HepG2 (cell line): ENCODE measurements around the gene DDRGK1. TPM values are rescaled to one million over a fixed set of nuclear protein-coding genes. Genes with fewer than 3 reads are reported as not detected.

Experiments used
- ELF4 ChIP-seq: sonication (generic); formaldehyde crosslinking; IDR thresholded peaks from 2 replicates; pipeline ENCODE4 v1.5.0; 2020; ENCODE audit warnings: missing genetic modification reagents, mild to moderate bottlenecking, moderate library complexity, borderline replicate concordance
- EP300 ChIP-seq, 3 experiments: sonication (generic) in 1 of 3; formaldehyde crosslinking in 1 of 3; IDR thresholded peaks; 2 replicates each; pipeline versions ENCODE4 v1.5.1 to v1.6.1; 2011 to 2020; ENCODE audit warnings: low read depth in 2 of 3, low read length in 2 of 3, borderline replicate concordance in 1 of 3, improper control_type of control experiment in 1 of 3, mild to moderate bottlenecking in 1 of 3, missing genetic modification reagents in 1 of 3, moderate library complexity in 1 of 3
- FLYWCH1 ChIP-seq: sonication (generic); formaldehyde crosslinking; IDR thresholded peaks from 2 replicates; pipeline ENCODE4 v1.8.1; 2023; ENCODE audit warnings: mild to moderate bottlenecking, missing genetic modification reagents
- GABPB1 ChIP-seq: IDR thresholded peaks from 2 replicates; pipeline ENCODE4 v1.6.1; 2016; ENCODE audit warnings: mild to moderate bottlenecking, missing genetic modification reagents, moderate library complexity, missing compliant biosample characterization
- ISX ChIP-seq: sonication (generic); formaldehyde crosslinking; conservative IDR thresholded peaks from 2 replicates; pipeline ENCODE4 v1.5.0; 2020; ENCODE audit warnings: missing genetic modification reagents
- JDP2 ChIP-seq: sonication (generic); formaldehyde crosslinking; IDR thresholded peaks from 2 replicates; pipeline ENCODE4 v1.8.1; 2022; ENCODE audit warnings: missing genetic modification reagents, borderline replicate concordance
- JUND ChIP-seq: sonication (generic); formaldehyde crosslinking; IDR thresholded peaks from 2 replicates; pipeline ENCODE4 v1.8.0; 2022; ENCODE audit warnings: mild to moderate bottlenecking, missing genetic modification reagents
- KAT7 ChIP-seq: IDR thresholded peaks from 2 replicates; pipeline ENCODE4 v1.6.1; 2018; ENCODE audit warnings: borderline replicate concordance, missing compliant biosample characterization
- KLF11 ChIP-seq: IDR thresholded peaks from 2 replicates; pipeline ENCODE4 v1.6.1; 2016; ENCODE audit warnings: missing compliant biosample characterization
- KMT2A ChIP-seq: sonication (generic); formaldehyde crosslinking; IDR thresholded peaks from 2 replicates; pipeline ENCODE4 v1.4.0; 2020; ENCODE audit warnings: missing genetic modification reagents
- NCOA2 ChIP-seq: sonication (generic); formaldehyde crosslinking; IDR thresholded peaks from 2 replicates; pipeline ENCODE4 v1.8.0; 2022; ENCODE audit warnings: inconsistent platforms
- NFATC3 ChIP-seq: sonication (generic); formaldehyde crosslinking; IDR thresholded peaks from 2 replicates; pipeline ENCODE4 v1.5.1; 2020; ENCODE audit warnings: mild to moderate bottlenecking, missing genetic modification reagents
- NFKB2 ChIP-seq: sonication (generic); formaldehyde crosslinking; IDR thresholded peaks from 2 replicates; pipeline ENCODE4 v1.4.0; 2020; ENCODE audit warnings: missing genetic modification reagents, borderline replicate concordance
- PHB2 ChIP-seq: fragments of 450-650 bp; IDR thresholded peaks from 2 replicates; pipeline ENCODE4 v1.6.1; 2018; ENCODE audit not compliant: partially characterized antibody
- TOE1 ChIP-seq: sonication (generic); formaldehyde crosslinking; IDR thresholded peaks from 2 replicates; pipeline ENCODE4 v1.4.0; 2020; ENCODE audit warnings: mild to moderate bottlenecking, missing genetic modification reagents
- TRAFD1 ChIP-seq: sonication (generic); formaldehyde crosslinking; IDR thresholded peaks from 2 replicates; pipeline ENCODE4 v1.5.1; 2020; ENCODE audit warnings: missing genetic modification reagents, mild to moderate bottlenecking, borderline replicate concordance
- TRIM24 ChIP-seq: sonication (generic); formaldehyde crosslinking; IDR thresholded peaks from 2 replicates; pipeline ENCODE4 v1.8.0; 2022; ENCODE audit warnings: mild to moderate bottlenecking, missing genetic modification reagents
- ZBTB21 ChIP-seq: sonication (generic); formaldehyde crosslinking; IDR thresholded peaks from 2 replicates; pipeline ENCODE4 v1.4.0; 2020; ENCODE audit warnings: missing genetic modification reagents
- ZMYM4 ChIP-seq: sonication (generic); formaldehyde crosslinking; IDR thresholded peaks from 2 replicates; pipeline ENCODE4 v1.8.1; 2023; ENCODE audit warnings: mild to moderate bottlenecking, missing genetic modification reagents
- ZNF264 ChIP-seq: sonication (generic); formaldehyde crosslinking; IDR thresholded peaks from 2 replicates; pipeline ENCODE4 v1.4.0; 2020; ENCODE audit warnings: missing genetic modification reagents
- ZNF282 ChIP-seq: fragments of 450-650 bp; IDR thresholded peaks from 2 replicates; pipeline ENCODE4 v1.6.1; 2018; ENCODE audit not compliant: partially characterized antibody
- ZNF292 ChIP-seq: sonication (generic); formaldehyde crosslinking; IDR thresholded peaks from 2 replicates; pipeline ENCODE4 v1.8.1; 2022; ENCODE audit warnings: mild to moderate bottlenecking, low read depth, missing genetic modification reagents, borderline replicate concordance
- ZNF3 ChIP-seq: IDR thresholded peaks from 2 replicates; pipeline ENCODE4 v1.7.0; 2017; ENCODE audit warnings: inconsistent platforms
- ZNF329 ChIP-seq: sonication (generic); formaldehyde crosslinking; IDR thresholded peaks from 2 replicates; pipeline ENCODE4 v1.9.0; 2021; ENCODE audit warnings: low read depth, mild to moderate bottlenecking, missing genetic modification reagents
- ZNF556 ChIP-seq: sonication (generic); formaldehyde crosslinking; IDR thresholded peaks from 2 replicates; pipeline ENCODE4 v1.4.0; 2020; ENCODE audit warnings: mild to moderate bottlenecking, missing genetic modification reagents, borderline replicate concordance
- ZNF570 ChIP-seq: sonication (generic); formaldehyde crosslinking; IDR thresholded peaks from 2 replicates; pipeline ENCODE4 v1.4.0; 2020; ENCODE audit warnings: mild to moderate bottlenecking, missing genetic modification reagents, borderline replicate concordance
- ZNF652 ChIP-seq: IDR thresholded peaks from 2 replicates; pipeline ENCODE4 v1.6.1; 2016; ENCODE audit warnings: low read depth, borderline replicate concordance
- ZSCAN9 ChIP-seq: IDR thresholded peaks from 2 replicates; pipeline ENCODE4 v1.6.1; 2016; ENCODE audit warnings: borderline replicate concordance
- polyA plus RNA-seq, 8 experiments: library from polyadenylated mRNA; depleted of rRNA in 3 of 8; stranded (reverse) in 7 of 8; unstranded in 1 of 8; fragments of >200 nt; fragmentation: Illumina TruSeq in 4 of 8; extraction: Trizol in 4 of 8; gene quantifications; 2 replicates each; pipeline versions ENCODE4 v1.2.1 to v1.2.3, GENCODE V29; 2011 to 2016; ENCODE audit warnings: low read depth in 4 of 8, missing spikeins in 1 of 8, mixed read lengths in 1 of 8; ENCODE audit not compliant: insufficient read depth in 1 of 8
- total RNA-seq, 5 experiments: library from RNA; depleted of rRNA; stranded (reverse); fragments of >200 nt; fragmentation: Illumina TruSeq; extraction: Trizol; gene quantifications; 2 replicates each; pipeline ENCODE4 v1.2.3, GENCODE V29; 2016; ENCODE audit warnings: low read depth in 1 of 5

DDRGK1 gene
- total and polyA plus RNA-seq, 2 of the 13 experiments (the other 11 are each of a cell fraction or from before 2014, with no cell fraction given) = 96.7 to 149 TPM

- peak; percentile 81; the same call in 1 of the 2 replicates for TF ChIP-seq NFATC3 (CRISPR knock-in tag)
- peak; percentile 87; the same call in 1 of the 2 replicates for TF ChIP-seq KLF11
- peak; percentile 61; the same call in 1 of the 2 replicates for TF ChIP-seq ZNF652 (CRISPR knock-in tag)
- peak; percentile 85 for TF ChIP-seq GABPB1
- TF ChIP-seq ZNF3 (CRISPR knock-in tag) = no peak
- no peak for TF ChIP-seq ZNF570
- no peak; the same call in 1 of the 2 replicates for TF ChIP-seq ZSCAN9 (CRISPR knock-in tag)
- peak; percentile 26; the same call in 1 of the 2 replicates for TF ChIP-seq NCOA2 (CRISPR knock-in tag)
- TF ChIP-seq ZNF282 = no peak
- TF ChIP-seq ZNF264 (CRISPR knock-in tag) = 0 out of 2 replicates have a peak, but pooled peaks have one; percentile 68
- TF ChIP-seq KAT7 (CRISPR knock-in tag) = peak; percentile 95; the same call in 1 of the 2 replicates
- TF ChIP-seq ELF4 (CRISPR knock-in tag) = no peak
- no peak for TF ChIP-seq TRAFD1 (CRISPR knock-in tag)
- no peak for TF ChIP-seq PHB2
- TF ChIP-seq TRIM24 (CRISPR knock-in tag) = no peak
- no peak for TF ChIP-seq JDP2 (CRISPR knock-in tag)
- peak in 1 of 2 experiments; percentile 22; a peak in 1 of 4 replicates for TF ChIP-seq EP300 (IDR thresholded peaks at IDR 0.05; ENCODE audit: low read depth in 2 of 2, low read length in 2 of 2)
- TF ChIP-seq EP300 (CRISPR knock-in tag; IDR thresholded peaks at IDR 0.05; ENCODE audit: borderline replicate concordance) = no peak
- peak; percentile 45; the same call in 1 of the 2 replicates for TF ChIP-seq TOE1
- peak; percentile 72; the same call in 1 of the 2 replicates for TF ChIP-seq ZMYM4 (CRISPR knock-in tag)
- peak; percentile 76 for TF ChIP-seq KMT2A (CRISPR knock-in tag)
- TF ChIP-seq ZBTB21 = peak; percentile 26; the same call in 1 of the 2 replicates
- peak; percentile 97 for TF ChIP-seq NFKB2 (CRISPR knock-in tag)
- TF ChIP-seq JUND (CRISPR knock-in tag) = peak; percentile 12; the same call in 1 of the 2 replicates
- peak; percentile 45; the same call in 1 of the 2 replicates for TF ChIP-seq ZNF329 (CRISPR knock-in tag)
- peak; percentile 96 for TF ChIP-seq ZNF556 (CRISPR knock-in tag)
- TF ChIP-seq ZNF292 (CRISPR knock-in tag) = peak; percentile 56; the same call in 1 of the 2 replicates
- no peak for TF ChIP-seq FLYWCH1 (CRISPR knock-in tag)
- no peak for TF ChIP-seq ISX (CRISPR knock-in tag)
- TF ChIP-seq, all 625 proteins: peak for 323
Measured at GRCh38 chr20:3218307-3218988, 14.0 kb upstream of the DDRGK1 start (continued).
